Naive B cell (primary cell): ENCODE results near the gene GPR150. TPM values are rescaled to one million over a fixed set of nuclear protein-coding genes. Genes with fewer than 3 reads are reported as not detected.
"Not testable (repeated sequence)": the region's sequence is repeated elsewhere in the genome, so short reads cannot be mapped to it uniquely, and the experiment has no call there.

Source experiments
- ATAC-seq, 2 donors: fragments of 150-1000 bp; cut with Tn5 transposase; 2 replicates each; pipeline ENCODE4 v1.10.0; 2021; ENCODE audit warnings: low read depth in 2 of 2, mild to moderate bottlenecking in 2 of 2, moderate library complexity in 2 of 2
- DNase-seq: peaks from one replicate; pipeline ENCODE4 v3.0.0; 2022
- H3K27ac Mint-ChIP-seq, 6 donors: one replicate each; pipeline ENCODE4 v1.8.0; 2020 to 2022; ENCODE audit warnings: mild to moderate bottlenecking in 6 of 6, mixed read lengths in 6 of 6, moderate library complexity in 5 of 6, inconsistent platforms in 2 of 6
- H3K27me3 Mint-ChIP-seq, 3 donors: one replicate each; pipeline ENCODE4 v1.8.0; 2021 to 2022; ENCODE audit warnings: mixed read lengths in 3 of 3, mild to moderate bottlenecking in 1 of 3
- H3K36me3 Mint-ChIP-seq, 2 donors: one replicate each; pipeline ENCODE4 v1.8.0; 2020 to 2022; ENCODE audit warnings: mixed read lengths in 2 of 2, inconsistent platforms in 1 of 2, mild to moderate bottlenecking in 1 of 2
- H3K4me1 Mint-ChIP-seq, 3 donors: one replicate each; pipeline ENCODE4 v1.8.0; 2020 to 2022; ENCODE audit warnings: mixed read lengths in 3 of 3, inconsistent platforms in 1 of 3, mild to moderate bottlenecking in 1 of 3, moderate library complexity in 1 of 3
- H3K4me3 Mint-ChIP-seq, 8 donors: one replicate each; pipeline ENCODE4 v1.8.0; 2020 to 2022; ENCODE audit warnings: mild to moderate bottlenecking in 8 of 8, mixed read lengths in 8 of 8, moderate library complexity in 8 of 8, inconsistent platforms in 2 of 8
- H3K9me3 Mint-ChIP-seq, 7 donors: one replicate each; pipeline ENCODE4 v1.8.0; 2020 to 2022; ENCODE audit warnings: mixed read lengths in 7 of 7, mild to moderate bottlenecking in 5 of 7, inconsistent platforms in 2 of 7, moderate library complexity in 1 of 7
- polyA plus RNA-seq, 6 donors: library from polyadenylated mRNA; unstranded; fragments of 300-500 nt; fragmentation: Illumina TruSeq; gene quantifications; one replicate each; pipeline ENCODE4 v1.2.3, GENCODE V29; 2021; ENCODE audit warnings: low read depth in 6 of 6

GPR150 gene
- polyA plus RNA-seq, 6 donors from 2014 or later = 0.33 to 0.71 (median 0.61) TPM; not detected in 1

DNA sequence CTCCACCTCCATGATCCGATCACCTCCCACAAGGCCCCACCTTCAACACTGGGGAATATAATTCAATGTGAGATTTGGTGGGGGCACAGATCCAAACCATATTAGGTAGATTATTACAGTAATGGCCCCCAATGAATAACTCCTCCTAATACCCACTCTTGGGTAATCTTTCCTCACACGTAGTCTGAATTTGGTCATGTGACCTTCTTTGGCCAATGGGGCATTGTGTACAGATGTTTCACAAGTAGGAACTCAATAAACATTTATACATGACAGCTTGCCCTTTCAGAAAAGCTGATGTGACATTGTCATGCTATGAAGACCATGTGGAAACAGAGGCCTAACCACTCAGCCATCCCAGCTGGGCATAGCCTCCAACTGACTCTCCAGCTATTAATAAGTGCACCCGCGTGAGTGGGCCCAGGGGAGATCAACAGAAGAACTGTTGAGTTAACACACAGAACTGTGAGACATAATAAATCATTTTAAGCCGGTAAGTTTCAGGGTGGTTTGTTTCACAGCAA is 10.6 kb downstream of the GPR150 start:
- ATAC-seq (no peak), DNase-seq (no peak)
- Mint-ChIP-seq H3K9me3 (peaks cover 0 to 10% (median 9%) of the 10 kb centered on the region in 7 donors), H3K27me3 (no peaks in the 10 kb centered on the region), H3K36me3 (peaks cover 0 to 5% of the 10 kb centered on the region in 2 donors), H3K27ac (no peak overlapping the region), H3K4me3 (no peak overlapping the region), H3K4me1 (peaks cover 10 to 15% (median 13%) of the 10 kb centered on the region in 3 donors)

DNA sequence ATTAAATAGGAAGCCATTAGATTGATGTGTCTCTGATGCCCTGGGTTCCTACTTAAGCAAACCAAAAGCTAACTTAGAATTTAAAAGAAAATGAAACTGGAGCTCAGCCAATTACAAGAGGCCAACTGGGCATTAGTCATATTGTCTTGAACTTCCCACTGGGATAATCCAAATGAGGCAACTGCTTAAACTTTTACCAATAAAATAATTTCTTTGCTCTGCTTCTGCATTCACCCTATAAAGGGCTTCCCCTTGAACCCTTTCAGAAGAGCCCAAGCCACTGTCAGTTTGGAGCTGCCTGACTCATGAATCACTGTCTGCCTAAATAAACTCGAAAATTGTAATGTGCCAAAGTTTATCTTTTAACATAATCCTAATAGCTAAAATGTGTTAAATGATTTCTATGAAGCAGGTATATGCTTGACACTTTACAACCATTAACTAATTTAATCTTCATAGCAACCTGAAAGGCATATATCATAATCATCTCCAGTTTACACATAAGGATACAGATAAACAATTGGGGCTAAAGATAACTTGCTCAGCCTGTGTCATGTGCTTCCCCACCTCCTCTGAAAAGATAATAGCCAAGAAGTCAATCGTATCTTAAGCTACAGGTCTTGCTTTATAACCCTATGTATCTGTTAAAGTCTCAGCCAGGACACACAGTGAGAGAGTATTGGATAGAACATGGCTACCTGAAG is 11.5 kb downstream of the GPR150 start:
- DNase-seq (no peak), ATAC-seq (no peak)
- Mint-ChIP-seq H3K4me3 (no peak overlapping the region), H3K27ac (peak overlapping the region in 1 of 6 donors; percentile 3), H3K9me3 (peaks cover 0 to 10% (median 9%) of the 10 kb centered on the region in 7 donors), H3K36me3 (peaks cover 0 to 5% of the 10 kb centered on the region in 2 donors), H3K4me1 (peaks cover 10 to 15% (median 13%) of the 10 kb centered on the region in 3 donors), H3K27me3 (no peaks in the 10 kb centered on the region)

DNA sequence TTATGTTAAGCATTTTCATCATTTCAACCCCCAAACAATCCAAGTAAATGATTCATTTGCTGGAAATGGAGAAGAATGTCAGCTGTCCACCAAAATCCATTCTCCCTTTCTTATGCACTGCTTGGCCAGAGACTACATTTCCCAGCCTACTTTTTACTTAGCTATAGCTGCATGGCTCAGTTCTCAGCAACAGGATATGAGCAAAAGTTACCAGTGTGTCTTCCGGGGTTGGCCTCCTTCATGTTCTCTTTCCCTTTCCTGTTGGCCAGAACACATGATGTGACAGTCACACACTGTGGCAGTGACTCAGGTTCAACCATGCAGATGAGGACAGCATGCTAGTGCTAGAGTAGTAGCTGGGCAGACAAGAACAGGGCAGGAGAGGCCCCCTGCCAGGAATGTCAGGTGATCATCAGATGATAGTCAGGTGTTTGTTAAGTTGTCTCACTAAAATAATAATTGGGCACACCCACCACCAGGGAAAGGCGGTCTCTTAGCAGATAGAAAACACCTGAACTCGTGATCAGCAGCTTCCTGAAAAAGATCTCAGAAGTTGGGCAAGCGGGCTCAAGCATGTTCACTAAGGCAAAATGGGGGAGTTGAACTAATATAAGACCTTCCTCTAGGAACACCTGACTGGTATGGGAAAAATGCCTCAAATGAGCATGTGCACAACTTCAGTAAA is 12.2 kb downstream of the GPR150 start:
- peak overlapping the region in 1 of 8 donors; percentile 9 for H3K4me3 Mint-ChIP-seq
- H3K27me3 Mint-ChIP-seq = no peaks in the 10 kb centered on the region
- ATAC-seq = peak; percentile 98 to 99
- peaks cover 0 to 10% (median 9%) of the 10 kb centered on the region in 7 donors for H3K9me3 Mint-ChIP-seq
- H3K36me3 Mint-ChIP-seq = peaks cover 0 to 5% of the 10 kb centered on the region in 2 donors
- peak overlapping the region; percentile 3 to 95 (median 87) for H3K27ac Mint-ChIP-seq
- peak; percentile 46 for DNase-seq
- H3K4me1 Mint-ChIP-seq = peaks cover 10 to 15% (median 13%) of the 10 kb centered on the region in 3 donors

DNA sequence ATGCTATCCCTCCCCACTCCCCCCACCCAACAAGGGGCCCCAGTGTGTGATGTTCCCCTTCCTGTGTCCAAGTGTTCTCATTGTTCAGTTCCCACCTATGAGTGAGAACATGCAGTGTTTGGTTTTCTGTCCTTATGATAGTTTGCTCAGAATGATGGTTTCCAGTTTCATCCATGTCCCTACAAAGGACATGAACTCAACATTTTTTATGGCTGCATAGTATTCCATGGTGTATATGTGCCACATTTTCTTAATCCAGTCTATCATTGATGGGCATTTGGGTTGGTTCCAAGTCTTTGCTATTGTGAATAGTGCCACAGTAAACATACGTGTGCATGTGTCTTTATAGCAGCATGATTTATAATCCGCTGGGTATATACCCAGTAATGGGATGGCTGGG is 13.1 kb downstream of the GPR150 start:
- peaks cover 0 to 10% (median 9%) of the 10 kb centered on the region in 7 donors for H3K9me3 Mint-ChIP-seq
- not testable (repeated sequence) for H3K4me3 Mint-ChIP-seq, ATAC-seq, DNase-seq, H3K27ac Mint-ChIP-seq, H3K36me3 Mint-ChIP-seq, H3K27me3 Mint-ChIP-seq
- H3K4me1 Mint-ChIP-seq = peaks cover 10 to 15% (median 13%) of the 10 kb centered on the region in 3 donors

DNA sequence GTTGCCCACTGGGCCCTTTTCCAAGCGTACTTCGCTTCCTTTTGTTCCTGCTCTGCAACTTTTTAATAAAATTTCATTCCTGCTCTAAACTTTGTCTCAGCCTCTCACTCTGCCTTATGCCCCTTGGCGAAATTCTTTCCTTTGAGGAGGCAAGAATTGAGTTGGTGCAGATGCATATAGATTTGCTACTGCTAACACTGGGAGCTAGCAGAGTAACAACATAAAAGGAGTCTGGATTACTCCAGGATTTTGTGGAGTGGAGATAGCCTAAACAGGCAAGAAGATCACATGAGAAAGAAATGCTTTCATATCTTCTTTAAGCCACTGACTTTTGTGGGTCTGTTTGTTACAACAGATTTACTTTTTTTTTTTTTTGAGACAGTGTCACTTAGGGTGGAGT is 13.8 kb downstream of the GPR150 start:
- Mint-ChIP-seq H3K4me1 (peaks cover 10 to 15% (median 13%) of the 10 kb centered on the region in 3 donors), H3K36me3 (peaks cover 0 to 5% of the 10 kb centered on the region in 2 donors), H3K4me3 (no peak overlapping the region), H3K27me3 (peaks cover 3 to 6% (median 4%) of the 10 kb centered on the region in 3 donors), H3K9me3 (peaks cover 0 to 10% (median 9%) of the 10 kb centered on the region in 7 donors), H3K27ac (peak overlapping the region in 1 of 6 donors; percentile 74)
- ATAC-seq (no peak), DNase-seq (no peak)

DNA sequence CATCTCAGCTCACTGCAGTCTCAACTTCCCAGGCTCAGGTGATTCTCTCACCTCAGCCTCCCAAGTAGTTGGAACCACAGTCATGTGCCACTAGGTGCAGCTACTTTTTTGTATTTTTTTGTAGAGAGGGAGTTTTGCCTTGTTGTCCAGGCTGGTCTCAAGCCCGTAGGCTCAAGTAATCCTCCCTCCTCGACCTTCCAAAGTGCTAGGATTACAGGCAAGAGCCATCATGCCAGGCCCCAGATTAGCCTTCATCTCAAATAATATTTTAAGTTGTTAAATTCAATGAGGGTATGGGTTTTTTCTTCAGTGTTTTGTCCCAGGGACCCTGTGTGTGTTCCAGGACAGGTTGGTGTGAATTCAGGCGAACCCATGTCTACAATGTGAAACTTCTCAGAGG is 14.2 kb downstream of the GPR150 start:
- Mint-ChIP-seq H3K27me3 (peaks cover 4 to 10% (median 5%) of the 10 kb centered on the region in 3 donors), H3K9me3 (peaks cover 0 to 10% (median 9%) of the 10 kb centered on the region in 7 donors), H3K4me3 (no peak overlapping the region), H3K36me3 (peaks cover 0 to 5% of the 10 kb centered on the region in 2 donors), H3K27ac (peak overlapping the region in 1 of 6 donors; percentile 74), H3K4me1 (peaks cover 10 to 15% (median 13%) of the 10 kb centered on the region in 3 donors)
- DNase-seq (no peak), ATAC-seq (no peak)

DNA sequence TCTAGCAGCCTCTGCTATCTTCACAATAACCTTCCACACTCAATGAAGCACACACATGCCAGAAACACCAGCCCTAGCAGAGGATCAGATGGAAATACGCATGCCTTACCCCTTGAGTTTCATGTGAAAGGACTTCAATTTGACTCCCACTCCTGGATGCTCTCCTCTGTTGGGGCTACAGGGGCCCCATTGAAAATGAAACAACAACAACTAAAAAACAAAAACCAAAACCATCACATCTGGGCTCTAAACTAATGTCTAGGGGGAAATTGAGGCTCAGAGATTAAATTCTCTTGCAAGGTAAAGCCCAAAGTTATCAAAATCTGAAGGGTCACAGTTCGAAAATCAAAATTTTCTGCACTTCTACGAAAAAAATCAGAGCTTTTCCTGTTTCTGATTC is 18.7 kb downstream of the GPR150 start:
- H3K27me3 Mint-ChIP-seq = peaks cover 4 to 11% (median 10%) of the 10 kb centered on the region in 3 donors
- no peaks in the 10 kb centered on the region for H3K36me3 Mint-ChIP-seq
- H3K9me3 Mint-ChIP-seq = peaks cover 0 to 1% (median 0%) of the 10 kb centered on the region in 7 donors
- DNase-seq (no peak), ATAC-seq (no peak)
- H3K4me3 Mint-ChIP-seq = no peak overlapping the region
- H3K27ac Mint-ChIP-seq = no peak overlapping the region
- H3K4me1 Mint-ChIP-seq = no peaks in the 10 kb centered on the region

DNA sequence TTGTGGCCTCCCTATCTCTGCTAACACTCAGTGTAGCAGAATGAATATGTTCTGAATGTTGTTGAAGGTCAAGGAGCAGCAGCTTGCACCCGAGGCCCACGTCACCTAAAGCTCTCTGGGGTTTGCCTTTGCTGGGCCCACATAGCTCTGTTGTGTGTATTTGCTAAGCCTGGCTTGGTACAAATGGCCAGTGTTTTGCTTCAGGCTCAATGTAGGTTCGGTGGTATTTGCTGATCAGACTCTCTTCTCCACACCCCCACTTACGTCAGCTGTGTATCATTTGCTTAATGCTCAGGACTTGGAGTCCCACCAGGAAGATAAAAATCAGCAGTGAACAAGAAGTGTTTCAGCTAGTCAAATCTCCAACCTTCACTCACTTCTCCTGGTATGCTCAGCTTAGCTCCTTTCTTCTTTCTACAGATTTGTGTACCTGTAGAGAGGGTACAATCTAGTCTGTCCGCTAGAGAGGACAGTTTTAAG is 21.9 kb downstream of the GPR150 start:
- H3K4me3 Mint-ChIP-seq = no peak overlapping the region
- H3K27ac Mint-ChIP-seq = no peak overlapping the region
- no peaks in the 10 kb centered on the region for H3K9me3 Mint-ChIP-seq
- H3K4me1 Mint-ChIP-seq = peaks cover 6 to 15% (median 8%) of the 10 kb centered on the region in 3 donors
- DNase-seq (no peak), ATAC-seq (no peak)
- H3K27me3 Mint-ChIP-seq = peaks cover 4 to 11% (median 10%) of the 10 kb centered on the region in 3 donors
- H3K36me3 Mint-ChIP-seq = no peaks in the 10 kb centered on the region

DNA sequence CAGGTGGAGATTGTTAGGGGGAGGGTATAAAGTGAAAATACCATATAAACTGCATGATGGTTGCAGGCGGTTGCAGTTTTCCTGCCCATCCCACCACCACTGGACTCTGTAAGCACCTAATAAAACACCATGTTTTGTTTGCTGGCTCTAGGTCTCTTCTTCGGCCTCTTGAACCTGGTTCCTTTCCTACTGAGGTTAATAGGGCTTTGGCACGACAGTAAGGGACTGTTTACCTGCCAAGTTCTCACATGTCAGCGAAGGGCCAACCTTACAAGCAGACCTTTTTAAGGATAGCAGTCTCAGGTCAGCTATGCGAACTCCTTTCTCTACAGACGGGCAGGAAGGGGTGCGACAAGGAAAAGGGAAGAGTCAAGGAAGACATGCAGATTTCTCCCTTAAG is 23.3 kb downstream of the GPR150 start:
- Mint-ChIP-seq H3K4me3 (peak overlapping the region in 1 of 8 donors; percentile 42), H3K4me1 (peaks cover 6 to 18% (median 8%) of the 10 kb centered on the region in 3 donors), H3K36me3 (no peaks in the 10 kb centered on the region), H3K9me3 (no peaks in the 10 kb centered on the region), H3K27ac (no peak overlapping the region), H3K27me3 (peaks cover 4 to 10% (median 10%) of the 10 kb centered on the region in 3 donors)
- DNase-seq (no peak), ATAC-seq (no peak)

DNA sequence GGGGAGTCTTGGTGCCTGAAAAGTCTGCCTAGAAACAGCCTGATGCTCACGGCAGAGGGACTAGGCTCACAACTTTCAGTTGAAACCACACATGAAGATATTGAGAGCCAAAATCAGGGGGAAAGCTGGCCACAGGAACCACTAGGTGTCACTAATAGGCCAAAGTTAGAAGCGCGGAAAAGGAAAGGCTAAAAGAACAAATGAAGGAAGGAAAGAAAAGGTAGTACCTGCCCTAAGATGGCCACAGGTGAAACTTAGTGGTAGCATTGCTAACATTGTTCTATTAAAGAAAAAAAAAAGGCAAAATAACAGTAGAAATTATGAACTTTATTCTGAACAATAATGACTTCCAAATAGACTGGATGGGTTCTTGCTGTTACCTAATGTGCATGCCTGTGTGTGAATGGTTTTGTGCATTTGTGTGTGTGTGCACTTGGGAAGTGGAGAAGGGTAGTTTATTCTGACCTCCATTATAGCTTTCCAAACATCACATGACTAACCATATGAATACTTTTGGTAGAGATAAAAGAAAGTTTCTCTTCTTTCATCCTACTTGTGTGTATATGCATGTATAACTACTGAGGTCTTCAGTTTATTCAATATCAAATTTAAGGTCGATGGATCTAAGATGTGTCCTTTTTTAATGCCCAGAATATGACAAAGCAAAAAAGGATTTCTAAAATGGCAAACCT is 24.6 kb downstream of the GPR150 start:
- H3K27me3 Mint-ChIP-seq = peaks cover 0 to 2% (median 0%) of the 10 kb centered on the region in 3 donors
- peaks cover 6 to 18% (median 8%) of the 10 kb centered on the region in 3 donors for H3K4me1 Mint-ChIP-seq
- H3K4me3 Mint-ChIP-seq = peak overlapping the region in 2 of 8 donors; percentile 0 to 73
- ATAC-seq (peak; percentile 29 to 31), DNase-seq (peak; percentile 46)
- H3K9me3 Mint-ChIP-seq = no peaks in the 10 kb centered on the region
- H3K27ac Mint-ChIP-seq = peak overlapping the region in 5 of 6 donors; percentile 9 to 84 (median 80)
- H3K36me3 Mint-ChIP-seq = no peaks in the 10 kb centered on the region

DNA sequence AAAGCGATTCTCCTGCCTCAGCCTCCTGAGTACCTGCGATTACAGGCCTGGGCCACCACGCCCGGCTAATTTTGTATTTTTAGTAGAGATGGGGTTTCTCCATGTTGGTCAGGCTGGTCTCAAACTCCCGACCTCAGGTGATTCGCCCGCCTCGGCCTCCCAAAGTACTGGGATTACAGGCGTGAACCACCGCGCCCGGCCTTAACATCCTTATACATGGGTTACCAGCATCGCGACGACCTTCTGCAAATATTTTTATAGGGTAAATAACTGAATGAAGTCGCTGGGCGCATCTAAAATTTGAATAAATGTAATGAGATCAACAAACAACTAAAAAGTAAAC is 26.3 kb downstream of the GPR150 start:
- H3K36me3 Mint-ChIP-seq, ATAC-seq, DNase-seq, H3K9me3 Mint-ChIP-seq, H3K27me3 Mint-ChIP-seq: not testable (repeated sequence)
- H3K27ac Mint-ChIP-seq = peak overlapping the region in 4 of 6 donors; percentile 83 to 97 (median 96)
- H3K4me1 Mint-ChIP-seq = peaks cover 6 to 18% (median 8%) of the 10 kb centered on the region in 3 donors
- peak overlapping the region; percentile 80 to 94 (median 92) for H3K4me3 Mint-ChIP-seq

DNA sequence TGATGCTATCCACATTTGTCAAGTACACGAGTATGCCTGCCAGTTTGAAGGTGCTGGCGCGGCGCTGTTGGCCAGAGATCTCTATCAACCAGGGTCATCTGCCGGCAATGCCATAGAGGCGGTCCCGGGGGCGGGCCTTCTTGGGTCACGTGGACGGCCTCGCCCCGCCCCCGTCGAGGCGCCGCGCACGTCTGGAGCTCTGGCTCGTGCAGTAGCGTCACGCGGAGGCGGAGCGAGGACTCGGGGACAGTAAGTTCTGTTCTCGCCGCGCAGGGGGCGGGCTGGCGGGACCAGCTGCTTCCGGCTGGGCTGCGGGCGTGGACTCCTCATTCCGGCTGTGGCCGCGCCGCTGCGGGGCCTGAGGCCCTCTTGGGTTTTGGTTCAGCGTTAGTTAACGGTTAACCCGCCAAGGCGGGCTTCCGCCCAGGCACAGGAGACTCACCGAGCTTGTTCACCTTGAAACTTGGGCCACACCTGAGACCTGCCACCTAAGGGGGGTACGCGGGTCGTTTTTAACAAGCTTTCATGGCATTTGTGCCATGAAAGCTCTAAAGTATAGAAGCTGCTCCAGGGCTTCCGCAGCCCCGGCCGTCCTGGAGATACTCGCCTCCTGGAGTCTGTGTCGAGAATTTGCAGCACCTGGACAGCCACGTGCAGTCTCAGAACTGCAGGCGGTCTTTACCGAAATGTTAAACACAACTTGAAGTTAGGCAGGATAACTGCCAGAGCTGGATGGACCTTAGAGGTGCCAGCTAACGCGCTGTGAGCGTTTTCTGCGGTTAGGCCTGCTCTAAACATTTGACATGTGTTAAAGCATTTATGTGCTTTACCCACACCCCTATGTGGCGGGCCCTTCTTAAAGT is 26.9 kb downstream of the GPR150 start, which contains the start of gene RFESD:
Gene RFESD (plus strand): TSS at position 209 of the 863 bp plus-strand sequence. CDS start 5,495 bp downstream, outside the sequence.
- peaks cover 6 to 18% (median 8%) of the 10 kb centered on the region in 3 donors for H3K4me1 Mint-ChIP-seq

More for the DNA sequence above, 26.9 kb downstream of the GPR150 start, which contains the start of gene RFESD:
- peak; percentile 92 for ATAC-seq
- peak; percentile 95 for DNase-seq
- Mint-ChIP-seq H3K4me3 (peak within 1 kb of the TSS; percentile 80 to 94 (median 92)), H3K9me3 (no peaks in the 10 kb centered on the region), H3K27ac (peak within 1 kb of the TSS; percentile 83 to 97 (median 94)), H3K36me3 (no peaks in the 10 kb centered on the region), H3K27me3 (no peaks in the 10 kb centered on the region)
